RWPE1 (cell line): ENCODE data around the gene ZFR2.

ENCODE experiments used
- CTCF ChIA-PET: fragments of 350-600 bp; sonication (Branson Sonifier 250); formaldehyde crosslinking; extraction: SDS; loops from one replicate; lab custom pipeline; 2021; lab: Yijun Ruan, JAX
- POLR2A ChIA-PET: fragments of 400-600 bp; formaldehyde crosslinking; extraction: SDS; loops from one replicate; lab custom pipeline; 2020; ENCODE audit warnings: antibody characterized with exemption; ENCODE audit not compliant: low non-redundant PET; lab: Yijun Ruan, JAX
- DNase-seq: peaks from one replicate; pipeline ENCODE4 v3.0.0; 2012; ENCODE audit warnings: low spot score
- H3K27ac ChIP-seq: fragments of 450-650 bp; 2 replicates; pipeline ENCODE4 v1.5.1; 2017
- TF ChIP-seq, protein P1 (sequence below): fragments of 450-650 bp; conservative IDR thresholded peaks from 2 replicates; pipeline ENCODE4 v1.5.1; 2017; ENCODE audit warnings: low read depth, mild to moderate bottlenecking

ZFR2 gene

DNA sequence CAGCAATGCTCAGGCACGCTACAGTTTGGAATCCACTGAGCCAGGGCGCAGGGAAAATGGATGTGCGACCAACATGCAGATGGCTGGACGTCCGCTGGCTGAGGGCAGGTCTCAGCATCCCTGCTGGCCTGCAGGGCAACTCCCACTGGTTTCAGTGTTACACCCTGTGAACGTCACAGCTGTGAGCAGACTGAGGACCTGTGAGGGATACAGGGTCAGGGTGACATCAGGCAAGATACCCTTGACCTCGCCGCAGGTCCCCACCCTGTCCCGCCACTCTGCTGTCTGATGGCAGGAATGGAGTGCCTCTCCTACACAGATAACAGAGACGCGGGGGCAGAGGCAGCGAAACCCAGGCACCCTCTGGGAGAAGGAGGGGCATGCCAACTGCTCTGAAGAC lies 19.1 kb downstream of the ZFR2 start:
- ChIA-PET POLR2A (no interaction called here), CTCF (interaction anchor here (0.6 to 1.3 kb wide), 6 partner anchors 18 to 189 kb away, joined by 3 to 6 read pairs (median 3); no protein-coding TSS in a partner anchor)
- no peak overlapping the region for H3K27ac ChIP-seq
- TF ChIP-seq, protein P1, sequence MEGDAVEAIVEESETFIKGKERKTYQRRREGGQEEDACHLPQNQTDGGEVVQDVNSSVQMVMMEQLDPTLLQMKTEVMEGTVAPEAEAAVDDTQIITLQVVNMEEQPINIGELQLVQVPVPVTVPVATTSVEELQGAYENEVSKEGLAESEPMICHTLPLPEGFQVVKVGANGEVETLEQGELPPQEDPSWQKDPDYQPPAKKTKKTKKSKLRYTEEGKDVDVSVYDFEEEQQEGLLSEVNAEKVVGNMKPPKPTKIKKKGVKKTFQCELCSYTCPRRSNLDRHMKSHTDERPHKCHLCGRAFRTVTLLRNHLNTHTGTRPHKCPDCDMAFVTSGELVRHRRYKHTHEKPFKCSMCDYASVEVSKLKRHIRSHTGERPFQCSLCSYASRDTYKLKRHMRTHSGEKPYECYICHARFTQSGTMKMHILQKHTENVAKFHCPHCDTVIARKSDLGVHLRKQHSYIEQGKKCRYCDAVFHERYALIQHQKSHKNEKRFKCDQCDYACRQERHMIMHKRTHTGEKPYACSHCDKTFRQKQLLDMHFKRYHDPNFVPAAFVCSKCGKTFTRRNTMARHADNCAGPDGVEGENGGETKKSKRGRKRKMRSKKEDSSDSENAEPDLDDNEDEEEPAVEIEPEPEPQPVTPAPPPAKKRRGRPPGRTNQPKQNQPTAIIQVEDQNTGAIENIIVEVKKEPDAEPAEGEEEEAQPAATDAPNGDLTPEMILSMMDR = no peak
- no peak for DNase-seq

DNA sequence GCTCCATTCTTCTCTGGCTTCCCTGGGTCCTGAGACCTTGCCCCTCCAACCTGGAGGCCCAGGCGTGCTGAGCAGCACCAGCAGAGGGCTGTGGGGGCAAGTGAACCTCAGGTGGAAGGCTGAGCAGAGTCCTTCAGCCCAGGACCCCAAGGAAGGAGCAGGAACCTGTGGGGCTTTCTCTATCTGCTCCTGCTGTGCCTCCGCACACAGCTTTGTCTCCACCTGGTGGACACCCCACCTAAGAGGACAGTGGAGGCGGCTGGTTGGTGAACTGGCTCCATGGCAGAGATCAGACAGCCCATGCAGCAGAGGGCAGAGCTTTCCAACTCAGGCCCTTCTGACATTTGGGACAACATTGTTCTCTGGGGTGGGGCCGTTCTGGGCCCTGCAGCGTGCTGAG lies 19.7 kb downstream of the ZFR2 start:
- ChIA-PET CTCF (interaction anchor here (0.5 to 1.3 kb wide), 12 partner anchors 18 to 624 kb away, joined by 3 to 6 read pairs (median 3); no protein-coding TSS in a partner anchor), POLR2A (interaction anchor here (0.6 kb wide), 1 partner anchor 295 kb away, joined by 5 read pairs; no protein-coding TSS in a partner anchor)
- peak; percentile 67 for DNase-seq
- no peak overlapping the region for H3K27ac ChIP-seq
- TF ChIP-seq, protein P1 = peak; percentile 62

DNA sequence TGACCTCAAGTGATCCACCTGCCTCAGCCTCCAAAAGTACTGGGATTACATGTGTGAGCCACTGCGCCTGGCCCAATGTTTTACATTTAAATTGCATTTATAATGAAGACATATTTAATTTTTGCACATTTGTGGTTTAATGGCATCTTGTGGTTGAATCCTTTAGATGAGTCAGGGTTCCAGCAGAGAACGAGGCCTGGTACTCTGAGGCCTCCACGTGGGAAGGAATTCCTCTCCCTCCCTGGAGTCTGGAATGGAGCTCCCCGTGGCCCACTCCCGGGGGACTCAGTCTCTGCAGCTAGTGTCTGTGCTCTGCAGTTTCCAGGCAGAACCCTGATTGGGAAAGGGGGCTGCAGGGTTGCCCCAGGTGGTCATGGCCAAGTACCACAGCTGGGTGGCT lies 24.2 kb downstream of the ZFR2 start:
- H3K27ac ChIP-seq = no peak overlapping the region
- DNase-seq = peak; percentile 42
- ChIA-PET CTCF (no interaction called here), POLR2A (no interaction called here)
- TF ChIP-seq, protein P1 = no peak

DNA sequence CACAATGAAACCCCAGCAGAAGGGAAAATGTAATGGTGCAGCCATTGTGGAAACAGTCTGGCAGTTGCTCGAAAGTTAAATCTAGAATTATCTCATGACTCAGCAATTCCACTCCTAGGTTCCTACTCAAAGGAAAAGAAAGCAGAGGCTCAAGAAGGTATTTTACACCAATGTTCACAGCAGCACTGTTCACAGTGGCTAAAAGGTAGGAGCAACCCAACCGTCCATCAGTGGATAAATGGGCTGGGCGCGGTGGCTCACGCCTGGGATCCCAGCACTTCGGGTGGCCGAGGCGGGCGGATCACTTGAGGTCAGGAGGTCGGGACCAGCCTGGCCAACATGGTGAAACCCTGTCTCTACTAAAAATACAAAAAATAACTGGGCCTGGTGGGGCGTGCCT lies 25.9 kb downstream of the ZFR2 start:
- POLR2A ChIA-PET = no interaction called here
- H3K27ac ChIP-seq = no peak overlapping the region
- CTCF ChIA-PET = no interaction called here
- TF ChIP-seq, protein P1 = no peak
- no peak for DNase-seq

DNA sequence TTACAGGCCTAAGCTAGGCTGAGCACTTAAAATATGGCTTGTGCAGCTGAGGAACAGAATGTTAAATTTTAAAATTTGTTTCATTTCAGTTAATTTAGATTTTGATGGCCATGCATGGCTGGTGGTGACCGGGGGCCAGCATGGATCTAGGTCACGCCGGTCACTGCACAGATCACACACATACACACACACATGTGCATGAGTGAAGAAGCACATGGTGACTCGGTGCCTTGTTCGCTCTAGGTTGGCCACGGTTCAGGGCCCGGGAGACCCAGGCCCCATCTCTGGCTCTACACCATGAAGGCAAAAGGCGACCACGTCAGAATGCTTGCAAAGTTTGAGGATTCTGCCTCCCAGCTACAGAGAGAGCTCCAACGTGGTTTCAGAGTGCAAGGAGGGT lies 28.0 kb downstream of the ZFR2 start:
- ChIA-PET POLR2A (interaction anchor here (0.6 kb wide), 1 partner anchor 147 kb away, joined by 3 read pairs; no protein-coding TSS in a partner anchor), CTCF (interaction anchor here (0.7 kb wide), 1 partner anchor 58 kb away, joined by 4 read pairs; no protein-coding TSS in a partner anchor)
- no peak overlapping the region for H3K27ac ChIP-seq
- TF ChIP-seq, protein P1 = no peak
- DNase-seq = no peak

DNA sequence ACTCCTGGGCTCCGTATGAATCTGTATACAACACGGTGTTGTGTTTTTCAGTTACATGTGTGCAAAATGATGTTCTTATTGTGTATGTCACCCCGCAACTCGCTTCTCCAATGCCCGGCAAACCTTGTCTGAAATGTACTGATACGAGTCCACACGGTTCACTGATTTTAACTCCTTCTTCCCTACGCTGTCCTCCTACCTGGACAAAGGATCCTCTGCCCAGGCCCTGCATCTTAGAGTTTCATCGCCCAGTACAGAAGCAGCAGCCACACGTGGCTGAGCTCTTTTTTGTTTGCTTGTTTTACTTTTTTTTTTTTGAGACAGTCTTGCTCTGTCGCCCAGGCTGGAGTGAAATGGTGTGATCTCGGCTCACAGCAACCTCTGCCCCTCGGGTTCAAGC lies 28.9 kb downstream of the ZFR2 start:
- H3K27ac ChIP-seq = no peak overlapping the region
- DNase-seq = no peak
- ChIA-PET POLR2A (no interaction called here), CTCF (interaction anchor here (0.6 kb wide), 1 partner anchor 19 kb away, joined by 5 read pairs; no protein-coding TSS in a partner anchor)
- TF ChIP-seq, protein P1 = no peak
